NCI-H1105 treated with DMSO at 0.1 percent for 48 hours (cell line): ENCODE results near the gene LGI2.
A peak's percentile ranks its signal among the peaks of the same experiment; 100 is the strongest.

ENCODE experiments used
- DNase-seq: peaks from one replicate; lab custom pipeline; 2025; lab: John Stamatoyannopoulos, UW

LGI2 gene

DNA sequence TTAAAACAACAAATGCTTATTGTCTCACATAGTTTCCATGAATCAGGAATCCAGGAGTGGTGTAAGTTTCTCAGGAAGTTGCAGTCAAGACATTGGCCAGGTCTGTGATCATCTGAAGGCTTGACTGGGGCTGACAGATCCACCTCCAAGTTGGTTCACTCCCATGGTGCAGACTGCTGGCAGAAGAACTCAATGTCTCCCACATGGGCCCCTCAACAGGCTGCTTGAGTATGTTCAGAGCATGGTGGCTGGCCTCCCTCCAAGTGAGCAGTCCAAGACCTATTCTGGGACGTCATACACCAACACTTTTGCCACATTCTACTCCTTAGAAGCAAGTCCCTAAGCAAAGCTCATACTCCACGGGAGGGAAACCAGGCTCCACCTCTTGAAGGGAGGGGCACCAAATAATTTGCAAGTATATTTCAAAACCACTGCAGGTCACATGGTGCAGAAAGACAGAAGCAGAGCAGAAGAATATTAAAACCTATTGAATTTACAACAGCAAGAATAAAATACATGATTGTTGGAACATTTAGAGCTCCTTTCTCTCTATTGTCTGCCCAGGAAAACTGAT, 35.3 kb downstream of the LGI2 start:
- DNase-seq, result no peak

DNA sequence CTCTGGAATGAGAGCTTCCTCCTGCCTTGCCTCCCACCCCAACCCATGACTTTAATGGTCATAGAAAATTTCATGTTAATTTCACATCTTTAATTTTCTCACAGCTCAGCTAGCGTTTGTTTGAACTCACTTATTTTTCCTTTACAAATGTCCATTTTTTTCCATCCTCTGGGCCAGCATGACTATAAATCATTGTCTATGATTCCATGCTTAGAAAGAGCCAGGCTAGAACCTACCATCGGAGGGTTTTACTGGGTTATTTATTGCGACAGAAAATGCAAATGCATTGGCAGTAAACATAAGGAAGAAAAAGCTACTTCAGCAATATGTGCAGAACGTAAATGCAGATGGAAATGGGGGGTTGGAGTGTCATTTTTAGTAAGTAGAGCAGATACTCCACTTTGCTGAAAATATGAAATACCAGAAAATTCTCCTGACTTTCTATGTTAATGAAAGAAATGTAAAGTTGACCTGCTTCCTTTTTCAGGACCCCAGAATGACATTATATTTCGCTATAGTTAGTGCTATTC, 37.1 kb downstream of the LGI2 start:
- DNase-seq, result no peak

DNA sequence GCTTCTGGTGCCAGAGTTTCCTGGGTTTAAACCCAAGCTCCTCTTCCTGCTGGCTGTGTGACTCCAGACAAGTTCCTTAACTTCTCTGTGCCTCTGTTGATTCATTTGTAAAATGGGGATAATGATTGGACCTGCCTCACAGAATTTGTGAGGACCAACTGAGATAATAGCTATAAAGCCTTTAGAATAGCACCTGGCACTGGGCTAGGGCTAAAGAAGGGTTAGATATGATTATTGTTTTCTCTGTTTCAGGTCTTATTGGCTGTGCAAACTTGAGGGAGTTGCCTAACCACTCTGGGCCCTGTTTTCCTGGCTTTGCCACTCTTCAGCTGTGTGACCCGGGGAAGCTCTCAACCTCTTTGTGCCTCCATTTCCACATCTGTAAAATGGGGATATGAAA, 37.8 kb downstream of the LGI2 start:
- DNase-seq, result no peak

DNA sequence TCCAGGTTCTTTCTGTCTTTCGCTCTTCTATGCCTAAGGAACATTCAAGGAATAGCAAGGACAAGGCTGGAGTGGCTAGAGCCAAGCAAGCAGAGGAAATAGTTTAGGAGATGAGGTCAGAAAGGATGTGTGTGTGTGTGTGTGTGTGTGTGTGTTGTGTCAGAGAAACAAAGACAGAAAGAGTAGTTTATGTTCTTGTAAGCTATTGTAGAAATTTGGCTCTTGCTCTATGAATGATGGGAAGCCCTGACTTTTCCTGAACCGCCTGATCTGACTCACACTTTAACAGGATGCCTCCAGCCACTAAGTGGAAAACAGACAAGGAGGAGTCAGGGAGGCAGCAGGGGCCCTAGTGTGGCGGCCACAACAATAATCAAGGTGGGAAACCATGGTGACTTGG, 39.7 kb downstream of the LGI2 start:
- no peak for DNase-seq

DNA sequence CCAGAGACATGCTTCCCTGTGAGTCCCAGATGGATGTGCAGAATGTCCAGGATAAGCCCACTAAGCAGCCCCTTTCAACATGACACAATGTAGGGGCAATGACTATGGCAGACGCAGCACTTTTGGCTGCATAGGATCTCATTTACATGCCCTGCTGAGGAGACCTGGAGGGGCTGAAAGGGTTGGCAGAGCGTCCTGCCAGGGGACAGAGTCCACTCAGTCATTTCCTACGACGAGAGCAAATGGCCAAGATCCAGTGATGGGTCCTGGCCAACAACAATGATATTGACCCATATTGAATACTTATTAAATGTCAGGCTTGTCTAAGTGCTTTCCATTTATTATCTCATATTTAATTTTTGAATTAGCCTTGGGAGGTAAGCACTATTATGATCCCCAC, 41.4 kb downstream of the LGI2 start:
- DNase-seq, result no peak

DNA sequence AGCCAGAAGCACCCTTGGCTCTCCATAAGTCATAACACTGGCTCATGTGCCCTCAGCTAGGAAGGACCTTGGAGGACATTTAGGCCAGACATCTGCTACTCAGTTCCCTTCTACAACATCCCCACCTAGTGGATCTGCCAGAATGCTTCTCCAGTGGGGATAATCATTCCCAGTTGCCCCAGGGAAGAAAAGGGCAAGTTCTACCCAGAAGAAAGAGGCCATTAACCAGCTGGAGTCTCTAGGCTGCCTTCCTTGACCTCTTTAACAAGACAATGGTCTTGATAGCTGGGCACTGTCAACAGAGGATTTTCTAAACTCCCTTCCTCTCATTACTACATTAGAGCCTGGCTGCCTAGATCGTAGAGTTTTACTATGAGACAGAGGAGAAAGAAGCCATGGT, 42.0 kb downstream of the LGI2 start:
- no peak for DNase-seq

DNA sequence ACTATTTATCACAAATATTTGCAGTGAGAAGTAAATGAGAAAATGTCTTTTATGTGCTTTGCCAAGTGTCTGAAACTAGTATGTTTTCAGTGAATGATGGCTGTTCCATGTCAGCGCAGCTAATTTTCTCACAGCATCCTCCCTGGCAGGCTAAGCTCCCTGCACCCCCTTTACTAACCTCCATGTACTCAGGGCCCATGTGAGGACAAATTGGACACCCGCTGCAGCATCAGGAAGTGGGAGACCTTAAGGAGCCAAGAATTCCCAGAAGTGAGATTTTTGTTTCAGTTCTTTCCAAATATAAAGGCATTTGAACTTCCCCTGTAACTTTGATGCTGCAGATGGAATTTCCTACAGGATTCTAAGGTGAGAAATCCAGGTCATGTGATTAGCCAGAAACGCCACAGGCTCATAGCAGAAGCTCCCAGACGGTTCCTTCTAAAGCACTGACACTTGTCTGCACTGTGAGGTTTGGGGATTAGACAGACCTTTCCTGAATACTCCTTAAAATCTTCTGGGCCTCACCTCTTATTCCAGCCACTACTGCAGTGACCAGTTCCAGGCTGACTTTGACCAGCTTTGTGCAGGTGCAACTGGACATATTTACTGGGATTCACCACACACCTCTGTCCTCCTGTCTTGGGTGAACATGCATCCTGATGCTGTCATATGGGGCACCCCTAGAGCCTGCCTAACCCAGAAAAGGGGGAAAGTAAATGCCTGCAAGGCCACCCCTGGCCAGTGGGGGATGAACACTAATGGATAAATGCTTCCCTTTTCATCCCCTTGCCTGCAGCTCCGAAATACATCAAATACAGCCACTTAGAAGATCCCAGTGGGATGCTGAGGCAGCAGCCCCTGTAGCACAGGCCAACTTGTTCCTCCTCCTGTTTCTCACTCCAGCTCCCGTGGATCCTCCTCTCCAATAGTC, 45.9 kb downstream of the LGI2 start:
- no peak for DNase-seq

DNA sequence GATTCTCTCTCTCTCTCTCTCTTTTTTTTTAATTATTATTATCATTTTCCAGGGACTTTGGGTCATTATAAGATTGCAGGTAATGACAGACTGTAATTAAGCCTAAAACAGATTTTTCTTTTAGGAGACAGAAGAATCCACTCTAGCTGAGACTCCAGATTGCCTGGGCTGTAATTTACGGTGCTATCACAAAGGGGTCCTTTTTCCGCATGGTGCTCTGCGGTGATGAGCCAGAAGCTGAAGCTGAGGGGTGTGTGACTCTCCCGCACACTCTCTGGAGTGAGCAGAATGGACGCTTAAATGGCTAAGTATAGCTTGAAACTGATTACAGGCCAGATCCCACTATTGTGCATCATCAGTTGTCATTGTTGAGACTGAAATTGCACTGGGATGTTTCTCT, 50.0 kb downstream of the LGI2 start:
- DNase-seq, result no peak

DNA sequence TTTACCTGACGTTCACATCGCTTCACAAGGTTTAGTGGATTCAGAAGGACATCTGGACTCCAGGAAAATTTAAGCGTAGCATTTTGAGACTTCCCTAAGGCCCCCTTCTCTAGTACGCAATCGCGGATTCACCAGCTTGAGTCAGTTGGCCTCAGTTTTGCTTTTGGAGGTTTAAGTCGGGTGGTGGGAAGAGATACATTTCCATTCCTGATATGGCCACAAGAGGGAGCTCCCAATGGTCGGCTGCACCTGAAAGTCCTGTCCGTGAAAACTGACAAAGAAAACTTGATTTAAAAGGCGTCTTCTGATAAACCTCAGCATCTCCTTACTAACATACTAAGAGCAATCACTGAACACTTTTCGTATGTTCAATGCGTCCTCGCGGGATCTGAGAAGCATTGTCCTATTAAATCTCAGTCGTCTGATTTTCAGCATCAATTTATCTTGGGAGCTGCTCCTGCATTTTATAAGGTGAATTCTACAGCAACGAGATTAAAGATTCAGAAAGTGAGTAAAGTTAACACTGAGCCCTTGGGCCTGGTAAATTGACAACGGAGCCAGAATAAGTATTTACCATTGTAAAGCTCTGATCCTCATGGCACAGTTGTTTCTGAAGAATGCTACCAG, 50.6 kb downstream of the LGI2 start:
- DNase-seq, result peak; percentile 25

DNA sequence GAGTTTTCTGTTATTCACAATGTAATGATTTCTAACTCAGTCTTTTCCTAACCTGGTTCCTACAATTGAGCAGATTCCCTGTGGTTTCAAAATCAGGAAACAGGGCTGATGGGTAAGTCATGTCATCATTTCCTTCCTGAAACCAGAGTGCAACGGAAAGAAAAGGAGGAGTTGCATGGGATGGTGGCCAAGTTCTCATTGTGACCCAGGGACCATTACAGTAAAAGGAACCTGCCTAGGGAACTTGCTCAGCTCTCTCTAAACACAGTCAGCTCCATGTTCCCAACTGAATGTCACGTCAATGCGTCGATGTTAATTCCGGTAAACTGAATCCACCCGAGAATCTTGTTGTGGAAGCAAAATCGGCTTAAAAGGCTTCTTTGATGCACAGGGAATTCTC, 51.2 kb downstream of the LGI2 start:
- DNase-seq, result no peak

DNA sequence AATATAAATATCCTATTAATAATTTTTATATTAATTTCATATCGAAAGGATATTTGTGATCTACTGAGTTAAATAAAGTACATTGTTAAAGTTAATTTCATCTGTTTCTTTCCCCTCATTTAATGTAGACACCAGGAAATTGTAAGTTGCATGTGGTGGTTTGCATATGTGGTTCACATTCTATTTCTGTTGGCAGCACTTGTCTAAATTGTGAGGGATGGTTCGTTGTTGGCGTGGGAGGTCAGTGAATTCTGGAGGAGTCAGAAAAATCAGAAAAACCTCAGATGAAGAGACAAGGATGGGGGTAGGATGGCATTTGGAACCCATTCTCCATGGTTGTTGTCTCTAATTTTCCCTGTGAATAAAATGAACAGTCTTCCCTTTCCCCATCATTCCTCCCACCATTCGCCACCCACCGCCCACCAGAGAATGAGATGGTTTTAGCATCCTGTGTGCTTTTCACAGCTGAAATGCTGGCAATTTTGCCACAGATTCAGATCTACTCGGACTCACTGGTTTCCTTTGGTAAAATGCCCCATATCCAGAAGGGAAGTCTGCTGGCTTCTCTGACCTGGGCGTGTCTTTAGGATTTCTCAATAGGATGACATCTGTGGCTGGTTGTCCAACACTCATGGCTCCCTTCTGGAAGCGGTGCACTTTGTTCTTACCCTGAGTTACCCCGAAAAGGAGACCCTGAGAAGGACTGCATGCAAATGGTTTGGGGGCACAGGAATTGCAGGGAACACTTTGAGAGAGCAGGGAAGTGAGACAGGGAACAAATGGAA, 52.3 kb downstream of the LGI2 start:
- no peak for DNase-seq

DNA sequence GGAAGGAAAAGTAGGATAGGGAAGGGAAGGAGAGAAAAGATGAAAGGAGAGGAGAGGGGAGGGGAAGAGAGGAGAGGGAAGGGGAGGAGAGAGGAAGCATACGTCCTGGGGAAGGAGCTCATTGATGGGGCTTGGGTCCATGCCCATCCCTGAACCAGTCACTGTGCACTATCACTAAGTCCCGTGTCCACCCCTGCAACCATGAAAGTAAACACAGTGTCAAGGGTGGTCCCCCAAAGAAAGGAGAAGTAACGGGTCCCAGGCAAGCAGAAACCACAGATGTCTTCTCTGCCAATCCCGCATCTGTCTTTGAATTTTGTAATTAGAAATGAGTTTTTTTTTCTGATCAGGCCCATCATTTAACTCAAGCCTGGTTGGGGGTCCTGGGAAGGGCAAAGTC, 55.2 kb downstream of the LGI2 start:
- DNase-seq, result no peak

DNA sequence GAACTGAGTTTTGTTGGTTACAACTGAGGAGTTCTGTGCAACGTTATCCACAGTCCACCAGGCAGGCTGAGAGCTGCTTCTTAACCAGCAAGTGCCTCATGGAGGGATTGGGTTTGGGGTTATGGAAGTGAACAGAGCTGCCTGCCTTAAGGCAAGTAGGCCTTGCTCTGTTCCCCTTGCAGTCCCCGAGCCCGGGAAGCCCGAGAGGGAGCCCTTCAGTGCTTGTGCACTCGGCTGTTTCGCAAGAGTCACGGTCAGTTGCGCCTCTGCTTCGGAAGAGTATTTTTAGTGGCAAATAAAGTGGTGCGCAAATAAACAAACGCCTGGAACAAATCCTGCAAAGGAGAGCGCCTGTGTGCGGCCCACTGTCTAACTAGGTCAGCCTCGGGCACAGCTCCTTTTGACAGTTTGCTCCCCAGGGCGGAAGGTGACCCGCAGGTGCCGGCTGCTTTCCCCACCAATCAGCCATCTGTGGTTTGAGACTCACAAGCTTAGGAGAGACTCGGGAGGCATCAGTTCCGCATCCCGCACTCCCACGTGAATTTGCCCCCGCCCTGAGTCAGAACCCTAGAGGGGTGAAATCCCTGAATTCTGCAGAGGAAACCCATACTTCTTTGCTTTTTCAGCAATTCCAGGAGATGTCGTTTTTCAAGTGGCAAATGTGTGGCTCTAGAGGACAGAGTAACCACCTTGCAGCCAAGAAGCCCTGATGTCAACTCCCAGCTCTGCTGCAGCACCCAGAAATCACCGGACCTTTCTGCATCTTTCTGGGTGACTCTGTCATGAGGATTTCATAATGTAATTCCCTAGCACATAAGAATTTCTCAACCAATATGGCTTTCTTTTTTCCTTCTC, 56.8 kb downstream of the LGI2 start:
- DNase-seq, result no peak

DNA sequence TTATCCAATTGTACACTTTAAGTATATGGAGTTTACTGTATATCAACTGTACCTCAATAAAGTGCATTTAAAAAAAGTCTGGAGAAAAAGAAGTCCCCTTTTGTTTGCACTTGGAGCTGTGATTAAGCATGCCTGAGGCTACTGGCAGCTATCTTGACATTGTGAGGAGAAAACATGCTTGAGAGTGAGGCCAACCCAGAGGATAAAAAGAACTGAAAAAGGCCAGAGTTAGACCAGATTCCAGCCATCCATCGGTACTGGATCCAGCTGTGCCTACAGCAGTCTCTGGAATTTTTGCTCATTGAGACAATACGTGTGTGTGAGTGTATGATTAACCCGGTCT, 57.4 kb downstream of the LGI2 start:
- DNase-seq, result no peak

DNA sequence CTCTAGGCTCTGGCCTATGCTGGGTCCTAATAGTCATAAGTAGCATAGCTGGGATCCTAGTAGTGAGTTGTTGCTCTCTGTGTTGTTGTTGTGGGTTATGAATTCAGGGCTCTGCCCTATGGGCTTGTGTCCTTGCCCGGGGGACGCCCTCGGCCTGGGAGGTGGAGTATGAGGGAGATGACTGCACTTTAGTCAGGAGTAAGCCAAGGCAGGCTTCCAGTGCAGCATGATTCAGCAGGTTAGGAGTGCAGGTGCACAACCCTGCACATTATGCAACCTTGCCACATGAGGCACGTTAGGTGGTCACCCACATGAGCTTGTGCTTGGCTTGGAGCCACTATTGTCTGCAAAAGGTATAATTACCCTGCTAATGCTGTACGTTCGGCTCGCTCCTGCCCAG, 59.6 kb downstream of the LGI2 start:
- DNase-seq, result no peak

DNA sequence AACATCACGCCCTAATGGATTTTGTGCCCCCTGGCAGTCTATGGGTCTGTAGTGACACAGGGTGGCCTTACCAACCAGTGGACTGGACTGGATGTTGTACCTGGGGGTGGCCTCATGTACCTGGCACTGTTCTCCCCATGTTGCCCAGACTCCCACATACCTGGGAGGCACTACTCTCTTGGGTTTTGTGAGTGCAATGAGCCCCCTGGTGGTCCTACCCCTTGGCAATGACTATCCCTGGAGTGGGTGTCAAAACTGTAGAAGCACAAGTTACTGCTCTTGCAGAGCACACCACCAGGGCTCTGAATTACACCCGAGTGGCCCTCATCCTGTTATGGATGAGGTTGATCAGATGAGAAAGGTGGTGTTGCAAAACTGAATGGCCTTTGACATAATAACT, 60.1 kb downstream of the LGI2 start:
- no peak for DNase-seq

DNA sequence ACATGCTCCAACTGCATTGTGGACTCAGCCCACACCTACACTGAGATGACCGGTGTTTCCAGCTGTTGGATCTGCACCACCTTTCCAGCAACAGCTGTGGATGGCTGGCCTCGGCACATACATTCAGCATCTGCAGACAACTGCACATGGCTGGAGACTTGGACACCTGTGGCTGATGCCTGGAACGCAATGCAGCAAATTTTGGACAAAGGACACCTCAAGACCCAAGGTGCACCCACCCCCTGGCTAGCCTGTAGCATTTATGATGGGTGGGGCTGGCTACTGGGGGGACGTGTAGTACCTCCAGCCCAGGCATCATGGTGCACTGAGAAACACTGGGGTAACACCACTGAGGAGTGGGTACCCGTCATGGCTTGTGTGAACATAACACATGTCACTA, 60.6 kb downstream of the LGI2 start:
- no peak for DNase-seq

DNA sequence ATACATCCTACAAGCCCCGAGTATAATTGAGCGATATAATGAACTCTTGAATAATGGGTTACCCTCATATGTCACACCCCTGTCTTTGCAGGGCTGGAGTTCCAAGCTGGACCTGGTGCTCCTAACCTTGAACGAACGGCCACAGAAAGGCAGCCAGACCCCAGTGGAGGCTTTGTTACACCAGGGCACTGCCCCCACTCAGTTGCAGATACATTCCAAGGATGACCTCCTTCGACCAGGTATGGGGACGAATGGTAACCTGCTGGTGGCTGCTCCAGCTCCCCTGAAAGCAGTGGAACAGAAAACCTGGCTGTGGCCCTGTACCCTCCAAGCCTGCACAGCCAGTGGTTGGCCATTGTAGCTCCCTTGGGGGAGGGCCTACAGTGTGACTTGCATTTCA, 61.3 kb downstream of the LGI2 start:
- DNase-seq, result no peak

DNA sequence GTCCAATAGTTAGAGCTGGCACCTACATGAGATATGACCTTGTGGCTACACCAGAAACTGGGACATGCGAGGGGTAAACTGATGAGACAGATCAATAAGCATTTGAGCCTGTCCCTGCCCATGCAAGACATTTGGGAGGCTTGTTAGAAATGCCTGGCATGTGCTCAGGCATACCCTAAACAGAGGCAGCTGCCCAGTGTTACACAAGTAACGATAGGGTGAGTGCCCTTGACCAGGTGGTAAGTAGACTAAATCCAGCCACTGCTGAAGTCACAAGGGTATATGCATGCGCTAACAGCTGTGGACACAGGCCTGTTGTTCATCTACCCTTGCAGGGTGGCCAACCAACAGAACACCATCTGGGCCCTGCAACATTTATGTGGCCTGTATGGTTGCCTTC, 61.8 kb downstream of the LGI2 start:
- no peak for DNase-seq

DNA sequence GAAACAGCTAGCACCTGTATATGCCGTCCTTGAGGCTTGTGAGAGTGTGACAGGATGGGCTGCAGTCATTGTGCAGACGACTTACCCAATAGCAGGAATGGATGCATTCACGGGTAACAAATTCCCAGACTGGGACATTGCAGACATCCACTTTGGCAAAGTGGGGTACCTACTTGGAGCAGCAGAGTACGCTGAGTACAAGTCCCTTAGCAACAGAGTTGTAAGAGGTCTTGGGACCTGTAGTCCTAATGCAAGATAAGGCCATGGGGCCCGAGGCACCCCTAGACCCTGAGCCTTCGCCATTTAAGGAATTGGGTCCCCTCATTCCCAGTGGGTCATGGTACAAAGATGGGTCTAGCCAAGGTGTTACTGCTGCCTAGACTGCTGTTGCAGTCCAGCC, 62.5 kb downstream of the LGI2 start:
- no peak for DNase-seq

DNA sequence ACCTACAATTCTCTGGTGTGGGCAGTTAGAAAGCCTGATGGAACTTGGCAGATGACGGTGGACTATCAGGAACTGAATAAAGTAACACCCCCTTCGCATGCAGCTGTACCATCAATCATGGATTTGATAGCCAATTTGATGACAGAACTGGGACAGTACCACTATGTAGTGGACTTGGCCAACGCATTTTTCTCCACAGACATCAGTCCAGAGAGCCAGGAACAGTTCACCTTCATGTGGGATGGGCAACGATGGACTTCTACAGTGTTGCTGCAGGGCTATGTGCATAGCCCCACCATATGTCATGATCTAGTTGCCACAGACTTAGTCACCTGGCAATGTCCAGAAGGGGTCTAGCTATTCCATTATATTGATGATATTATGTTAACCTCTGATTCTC, 63.4 kb downstream of the LGI2 start:
- DNase-seq, result no peak

DNA sequence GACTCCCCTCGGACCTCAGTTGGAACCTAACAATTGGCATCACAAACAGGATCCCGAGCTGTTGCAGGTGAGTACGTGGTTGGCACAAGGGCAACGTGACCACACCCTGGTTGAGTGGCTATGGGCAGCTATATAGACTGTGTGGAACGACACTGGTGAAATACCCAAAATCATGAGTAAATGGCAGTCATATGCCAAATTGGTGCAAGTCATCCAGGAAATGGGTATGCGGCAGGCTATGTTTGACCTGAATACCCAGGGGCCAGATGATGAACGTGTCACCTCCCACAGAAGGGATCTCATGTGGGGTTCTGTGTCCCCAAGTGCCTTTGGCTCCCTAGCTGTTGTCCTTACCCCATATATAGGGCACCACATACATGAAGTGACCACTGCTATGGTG, 64.7 kb downstream of the LGI2 start:
- DNase-seq, result no peak
